Epidermal melanocyte (primary cell): ENCODE measurements around the gene RDH8.
A peak's percentile ranks its signal among the peaks of the same experiment; 100 is the strongest.
"Not testable (repeated sequence)": the region's sequence is repeated elsewhere in the genome, so short reads cannot be mapped to it uniquely, and the experiment has no call there.

Source experiments
- DNase-seq: peaks from one replicate; pipeline ENCODE4 v3.0.0; 2011; ENCODE audit warnings: low spot score; ENCODE audit not compliant: insufficient read length

RDH8 gene

GRCh38 chr19:10005632-10006334 is 7.5 kb upstream of the RDH8 start:
- no peak for DNase-seq

GRCh38 chr19:10006335-10006708 is 7.0 kb upstream of the RDH8 start:
- no peak for DNase-seq

- no peak for DNase-seq
Measured at GRCh38 chr19:10006752-10007323, 6.4 kb upstream of the RDH8 start.

GRCh38 chr19:10007371-10008183 is 5.7 kb upstream of the RDH8 start:
- DNase-seq: no peak

- no peak for DNase-seq
Measured at GRCh38 chr19:10008184-10008765, 5.0 kb upstream of the RDH8 start.

- DNase-seq: no peak
Measured at GRCh38 chr19:10009714-10010224, 3.5 kb upstream of the RDH8 start.

- peak; percentile 88 for DNase-seq
Measured at GRCh38 chr19:10010247-10010691, 3.0 kb upstream of the RDH8 start, which contains the start of gene COL5A3. Gene COL5A3, minus strand, starts transcription at chr19:10010504. Its CDS starts 119 bp downstream, at chr19:10010385.

- DNase-seq: no peak
Measured at GRCh38 chr19:10010939-10011338, 2.3 kb upstream of the RDH8 start.

- DNase-seq: no peak
Measured at GRCh38 chr19:10011974-10012373, 1.3 kb upstream of the RDH8 start.

GRCh38 chr19:10013834-10014618 is 743 bp downstream of the RDH8 start:
- no peak for DNase-seq

- DNase-seq: no peak
Measured at GRCh38 chr19:10018263-10018662, 5.0 kb downstream of the RDH8 start.

- DNase-seq: no peak
Measured at GRCh38 chr19:10018786-10019185, 5.5 kb downstream of the RDH8 start.

- DNase-seq: no peak
Measured at GRCh38 chr19:10019246-10019645, 6.0 kb downstream of the RDH8 start.

GRCh38 chr19:10020851-10021250 is 7.6 kb downstream of the RDH8 start:
- no peak for DNase-seq

- DNase-seq: no peak
Measured at GRCh38 chr19:10021446-10021845, 8.2 kb downstream of the RDH8 start.

GRCh38 chr19:10021863-10022262 is 8.6 kb downstream of the RDH8 start:
- DNase-seq: no peak

GRCh38 chr19:10023096-10023495 is 9.8 kb downstream of the RDH8 start:
- DNase-seq: not testable (repeated sequence)

GRCh38 chr19:10026744-10027143 is 13.5 kb downstream of the RDH8 start:
- DNase-seq: no peak

GRCh38 chr19:10027158-10027997 is 14.1 kb downstream of the RDH8 start:
- peak; percentile 97 for DNase-seq

- no peak for DNase-seq
Measured at GRCh38 chr19:10033614-10034013, 20.3 kb downstream of the RDH8 start.
